K562 (cell line): ENCODE data around the gene KAT5. TPM values are rescaled to one million over a fixed set of nuclear protein-coding genes. Genes with fewer than 3 reads are reported as not detected.

Experiments
- CC2D1A ChIP-seq: fragments of 450-650 bp; IDR thresholded peaks from 2 replicates; pipeline ENCODE4 v1.6.1; 2017; ENCODE audit warnings: mild to moderate bottlenecking
- CEBPG ChIP-seq, 3 experiments: fragments of 200-800 bp in 1 of 3; sonication (Bioruptor generic) in 1 of 3; sonication (generic) in 1 of 3; formaldehyde crosslinking in 1 of 3; IDR thresholded peaks in 2 of 3; conservative IDR thresholded peaks in 1 of 3; 2 replicates each; pipeline versions ENCODE4 v1.6.1 to v1.8.0; 2016 to 2022; ENCODE audit warnings: missing compliant biosample characterization in 2 of 3, missing genetic modification characterization in 2 of 3, mild to moderate bottlenecking in 1 of 3, missing genetic modification reagents in 1 of 3
- CTCF ChIP-seq, 3 experiments: IDR thresholded peaks in 2 of 3; conservative IDR thresholded peaks in 1 of 3; 2 replicates each; pipeline ENCODE4 v1.5.1; 2011 to 2012; ENCODE audit warnings: low read length in 3 of 3, mild to moderate bottlenecking in 3 of 3, control low read depth in 2 of 3, improper control_type of control experiment in 1 of 3, inconsistent platforms in 1 of 3, low read depth in 1 of 3, mixed read lengths in 1 of 3, moderate library complexity in 1 of 3; ENCODE audit not compliant: insufficient read depth in 2 of 3
- GATAD2A ChIP-seq: fragments of 450-650 bp; IDR thresholded peaks from 2 replicates; pipeline ENCODE4 v1.6.1; 2017
- LEF1 ChIP-seq: fragments of 450-650 bp; IDR thresholded peaks from 2 replicates; pipeline ENCODE4 v1.6.1; 2016; ENCODE audit warnings: mild to moderate bottlenecking
- MCM3 ChIP-seq: fragments of 450-650 bp; IDR thresholded peaks from 2 replicates; pipeline ENCODE4 v1.6.1; 2016
- NBN ChIP-seq: fragments of 450-650 bp; IDR thresholded peaks from 2 replicates; pipeline ENCODE4 v1.6.1; 2016; ENCODE audit warnings: low read depth, mild to moderate bottlenecking
- NR2C2 ChIP-seq, 2 experiments: fragments of 200-800 bp in 1 of 2; sonication (Bioruptor generic) in 1 of 2; sonication (generic) in 1 of 2; formaldehyde crosslinking in 1 of 2; IDR thresholded peaks; 2 replicates each; pipeline versions ENCODE4 v1.6.1 to v1.8.0; 2016 to 2022; ENCODE audit warnings: mild to moderate bottlenecking in 1 of 2, missing compliant biosample characterization in 1 of 2, missing genetic modification characterization in 1 of 2, missing genetic modification reagents in 1 of 2
- RNF2 ChIP-seq: sonication (generic); IDR thresholded peaks from 2 replicates; pipeline ENCODE4 v1.6.1; 2016
- SRSF1 ChIP-seq: fragments of 200-400 bp; formaldehyde crosslinking; IDR thresholded peaks from 2 replicates; pipeline ENCODE4 v1.6.1; 2017; ENCODE audit warnings: mild to moderate bottlenecking, low read depth, low read length, moderate library complexity
- SRSF9 ChIP-seq: fragments of 200-400 bp; formaldehyde crosslinking; IDR thresholded peaks from 2 replicates; pipeline ENCODE4 v1.6.1; 2017; ENCODE audit warnings: low read depth, low read length, borderline replicate concordance
- STAT5B ChIP-seq: fragments of 250-450 bp; sonication (Bioruptor Pico); IDR thresholded peaks from 2 replicates; pipeline ENCODE4 v1.8.0; 2021; ENCODE audit warnings: mild to moderate bottlenecking, inconsistent platforms
- TCF15 ChIP-seq: fragments of 250-450 bp; sonication (Bioruptor Pico); IDR thresholded peaks from 2 replicates; pipeline ENCODE4 v1.8.0; 2022; ENCODE audit warnings: moderate library complexity, mild to moderate bottlenecking, inconsistent platforms
- U2AF1 ChIP-seq: fragments of 200-400 bp; formaldehyde crosslinking; optimal IDR thresholded peaks from 2 replicates; pipeline ENCODE3; 2017; ENCODE audit warnings: mild to moderate bottlenecking, low read depth, low read length, moderate library complexity
- ZC3H11A ChIP-seq: IDR thresholded peaks from 2 replicates; pipeline ENCODE4 v1.6.1; 2012; ENCODE audit warnings: low read depth, low read length, improper control_type of control experiment
- ZHX1 ChIP-seq: fragments of 150-350 bp; conservative IDR thresholded peaks from 2 replicates; pipeline ENCODE4 v1.6.1; 2014; ENCODE audit warnings: low read length
- ZNF165 ChIP-seq: fragments of 250-450 bp; sonication (Bioruptor Pico); IDR thresholded peaks from 2 replicates; pipeline ENCODE4 v1.4.0; 2020; ENCODE audit warnings: borderline replicate concordance
- ZNF408 ChIP-seq: fragments of 250-450 bp; sonication (Bioruptor Pico); IDR thresholded peaks from 2 replicates; pipeline ENCODE4 v1.4.0; 2020; ENCODE audit warnings: low read depth, mild to moderate bottlenecking, moderate library complexity
- ZNF740 ChIP-seq, 3 experiments: fragments of 200-800 bp in 1 of 3; sonication (Bioruptor generic) in 1 of 3; sonication (generic) in 1 of 3; formaldehyde crosslinking in 1 of 3; IDR thresholded peaks; 2 replicates each; pipeline versions ENCODE4 v1.6.1 to v1.8.0; 2016 to 2022; ENCODE audit warnings: mild to moderate bottlenecking in 2 of 3, missing compliant biosample characterization in 2 of 3, missing genetic modification characterization in 2 of 3, missing genetic modification reagents in 1 of 3
- ZNF764 ChIP-seq: fragments of 250-450 bp; sonication (Bioruptor Pico); IDR thresholded peaks from 2 replicates; pipeline ENCODE4 v1.4.0; 2020; ENCODE audit warnings: low read depth, mild to moderate bottlenecking, moderate library complexity
- polyA plus RNA-seq, 8 experiments: library from polyadenylated mRNA; depleted of rRNA in 4 of 8; stranded (reverse) in 5 of 8; unstranded in 3 of 8; fragments of >200 nt; fragmentation: Nextera tagmentation in 2 of 8; fragmentation: Illumina TruSeq in 1 of 8; extraction: Ambion mirVana in 2 of 8; extraction: Trizol in 1 of 8; gene quantifications; 2 replicates each; pipeline versions ENCODE4 v1.2.1 to v1.2.3, GENCODE V29; 2011 to 2014; ENCODE audit warnings: inconsistent platforms in 1 of 8, missing spikeins in 1 of 8
- total RNA-seq, 7 experiments: library from RNA; depleted of rRNA in 6 of 7; stranded (reverse); fragments of >200 nt in 6 of 7; fragmentation: Illumina TruSeq in 2 of 7; extraction: Trizol in 2 of 7; gene quantifications; 2 replicates each; pipeline versions ENCODE4 v1.2.1 to v1.2.3, GENCODE V29; 2011 to 2021; ENCODE audit warnings: low replicate concordance in 1 of 7

Gene KAT5
- total and polyA plus RNA-seq, 9 of the 15 experiments (the other 6 are each of a cell fraction or from before 2014, with no cell fraction given) = 3.6 to 76.8 (median 52.7) TPM

- TF ChIP-seq CC2D1A = no peak
- TF ChIP-seq GATAD2A = no peak
- TF ChIP-seq TCF15 = no peak
- no peak for TF ChIP-seq ZC3H11A
- TF ChIP-seq SRSF1 = 0 out of 2 replicates have a peak, but pooled peaks have one; percentile 17
- no peak for TF ChIP-seq CEBPG (CRISPR knock-in tag; IDR thresholded peaks at IDR 0.05)
- TF ChIP-seq CEBPG (tag; conservative IDR thresholded peaks at IDR 0.05 in 1 of 2, IDR thresholded peaks at IDR 0.05 in 1 of 2) = no peak
- TF ChIP-seq CTCF (IDR thresholded peaks at IDR 0.05 in 2 of 3, conservative IDR thresholded peaks at IDR 0.05 in 1 of 3; ENCODE audit: insufficient read depth in 2 of 3, low read depth in 1 of 3, low read length in 3 of 3) = no peak
- no peak for TF ChIP-seq ZNF408 (CRISPR knock-in tag)
- TF ChIP-seq MCM3 = no peak
- no peak for TF ChIP-seq ZNF740 (CRISPR knock-in tag; IDR thresholded peaks at IDR 0.05)
- TF ChIP-seq ZNF740 (tag; IDR thresholded peaks at IDR 0.05) = no peak
- TF ChIP-seq LEF1 = no peak
- TF ChIP-seq ZNF764 = no peak
- 0 out of 2 replicates have a peak, but pooled peaks have one; percentile 32 for TF ChIP-seq RNF2
- TF ChIP-seq ZNF165 (CRISPR knock-in tag) = no peak
- peak; percentile 60; the same call in 1 of the 2 replicates for TF ChIP-seq NR2C2 (CRISPR knock-in tag; IDR thresholded peaks at IDR 0.05)
- peak; percentile 81 for TF ChIP-seq NR2C2 (tag; IDR thresholded peaks at IDR 0.05)
- TF ChIP-seq ZHX1 = no peak
- no peak for TF ChIP-seq STAT5B
- TF ChIP-seq SRSF9 = no peak
- peak; percentile 45; the same call in 1 of the 2 replicates for TF ChIP-seq NBN
- peak; percentile 95 for TF ChIP-seq U2AF1
These were observed 8.3 kb downstream of the KAT5 start, which contains the start of gene RNASEH2C (continued) for GRCh38 chr11:65720211-65720934.
